Measurements from ENCODE around the gene C1QC. TPM values are rescaled to one million over a fixed set of nuclear protein-coding genes. Genes with fewer than 3 reads are reported as not detected.

C1QC gene
- total RNA-seq, 1 experiment from 2014 or later, result not detected

Other genes with a start within 250 kb of the C1QC start
- gene ZBTB40, start 191.8 kb upstream of the C1QC start, total RNA-seq (2014; rRNA removed; shearing (Covaris generic)), result 6.9 and 9.8 TPM in 2 replicates
- gene EPHA8, start 80.1 kb upstream of the C1QC start, total RNA-seq (2014; rRNA removed; shearing (Covaris generic)), result not detected in 2 replicates
- gene C1QA, start 7.0 kb upstream of the C1QC start, total RNA-seq (2014; rRNA removed; shearing (Covaris generic)), result not detected in 2 replicates
- not detected in 2 replicates for gene C1QB, start 9.6 kb downstream of the C1QC start, total RNA-seq (2014; rRNA removed; shearing (Covaris generic))
- gene EPHB2, start 67.2 kb downstream of the C1QC start, total RNA-seq (2014; rRNA removed; shearing (Covaris generic)), result 0.14 and 1.1 TPM in 2 replicates